CD4-positive, alpha-beta T cell treated with Interferon gamma for 1 hour (primary cell): ENCODE data around the gene SLC49A4.
A peak's percentile ranks its signal among the peaks of the same experiment; 100 is the strongest.

Experiments used
- DNase-seq: peaks from one replicate; pipeline ENCODE4 v3.0.0-alpha.2; 2020

The SLC49A4 gene

GRCh38 chr3:122912772-122913538, 118.1 kb downstream of the SLC49A4 start:
- DNase-seq: no peak

GRCh38 chr3:122913539-122914100, 118.8 kb downstream of the SLC49A4 start:
- no peak for DNase-seq

DNA sequence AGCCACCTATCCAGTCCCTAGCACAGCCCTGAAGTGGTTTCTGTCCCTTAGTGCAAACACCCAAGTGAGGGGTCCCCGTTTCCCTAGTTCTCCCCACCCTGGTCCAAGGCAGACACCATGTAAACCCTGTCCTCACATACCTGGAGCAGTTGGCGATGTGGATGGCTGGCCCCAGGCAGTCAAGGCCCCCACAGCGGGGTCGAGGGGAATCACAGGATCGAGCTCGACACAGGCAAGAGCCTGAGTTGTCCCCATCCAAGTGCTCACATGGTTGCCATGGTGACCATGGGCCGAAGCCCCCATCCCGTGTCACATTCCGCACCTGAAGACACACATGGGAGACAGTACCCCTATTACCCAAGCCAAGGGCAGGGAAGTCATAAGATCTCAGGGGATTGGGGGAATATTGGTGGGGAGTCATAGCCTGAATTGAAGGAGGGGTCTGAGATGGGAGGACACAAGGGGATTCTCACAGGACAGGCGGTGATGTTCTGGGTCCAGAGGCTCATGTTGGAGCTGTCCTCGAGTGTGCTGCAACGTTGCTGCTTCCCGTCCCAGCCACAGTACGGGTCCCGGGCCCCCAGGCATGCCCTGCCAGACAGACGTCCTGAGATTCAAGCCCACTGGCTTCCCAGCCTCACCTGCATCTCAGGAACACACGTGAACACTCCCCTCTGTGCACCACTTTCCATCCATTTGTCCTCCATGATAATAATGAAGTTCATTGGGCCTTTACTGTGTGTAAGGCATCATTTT, 120.6 kb downstream of the SLC49A4 start:
- no peak for DNase-seq

DNA sequence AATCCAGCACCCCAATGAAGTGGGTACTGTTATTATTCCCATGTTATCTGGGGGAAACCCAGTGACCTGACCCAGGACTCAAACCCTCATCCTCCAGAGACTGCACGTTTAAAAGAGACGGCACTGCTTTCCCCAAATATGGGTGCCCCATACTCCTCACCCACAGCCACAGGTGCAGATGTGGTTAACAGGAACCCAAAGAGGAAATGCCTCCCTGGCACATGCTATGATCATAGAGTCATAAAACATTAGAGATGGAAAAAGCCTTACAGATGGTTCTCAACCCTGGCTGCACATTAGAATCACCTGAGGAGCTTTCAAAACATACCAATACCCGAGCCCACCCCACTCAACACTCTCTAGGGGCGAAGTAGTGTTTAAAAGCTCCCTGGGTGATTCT, 121.2 kb downstream of the SLC49A4 start:
- DNase-seq: no peak

GRCh38 chr3:122916580-122916979, 121.7 kb downstream of the SLC49A4 start:
- no peak for DNase-seq

GRCh38 chr3:122917412-122917811, 122.5 kb downstream of the SLC49A4 start:
- DNase-seq: no peak

DNA sequence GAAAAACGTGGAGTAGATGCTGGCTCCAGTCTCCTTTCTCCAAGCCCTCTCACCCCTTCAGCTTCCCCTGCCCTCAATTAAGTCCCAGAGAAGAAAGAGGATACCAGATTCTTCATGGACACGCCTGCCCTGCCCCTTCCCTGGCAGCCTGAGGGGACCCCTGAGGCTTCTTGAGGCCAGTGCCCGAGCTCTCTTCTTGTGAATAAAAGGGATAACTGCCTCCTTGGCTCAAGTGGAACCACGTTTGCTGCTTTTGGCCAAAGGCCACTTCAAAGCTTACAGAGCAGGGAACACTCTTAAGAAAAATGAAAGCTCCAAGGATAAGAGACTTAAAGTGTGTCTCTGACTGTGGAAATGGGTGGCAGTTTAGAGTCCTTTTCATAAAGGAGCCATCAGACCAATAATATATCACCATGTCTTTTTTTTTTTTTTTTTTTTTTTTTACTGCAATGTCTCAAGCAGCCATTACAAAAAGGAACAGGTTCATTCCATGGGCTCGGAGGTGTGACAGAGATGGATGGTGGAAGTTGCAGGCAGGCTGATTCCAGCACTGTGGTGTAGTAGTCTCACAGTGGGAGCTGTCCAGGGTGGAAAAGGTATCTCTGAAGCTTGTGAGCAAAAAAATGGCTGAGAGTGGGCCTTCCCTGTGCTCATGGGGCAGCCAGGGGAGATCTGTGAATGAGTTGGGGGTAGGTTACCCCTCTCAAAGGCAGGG, 123.9 kb downstream of the SLC49A4 start:
- DNase-seq: no peak

- no peak for DNase-seq
Observed at GRCh38 chr3:122919291-122919610, 124.4 kb downstream of the SLC49A4 start.

- no peak for DNase-seq
Observed at GRCh38 chr3:122920986-122921385, 126.1 kb downstream of the SLC49A4 start.

DNA sequence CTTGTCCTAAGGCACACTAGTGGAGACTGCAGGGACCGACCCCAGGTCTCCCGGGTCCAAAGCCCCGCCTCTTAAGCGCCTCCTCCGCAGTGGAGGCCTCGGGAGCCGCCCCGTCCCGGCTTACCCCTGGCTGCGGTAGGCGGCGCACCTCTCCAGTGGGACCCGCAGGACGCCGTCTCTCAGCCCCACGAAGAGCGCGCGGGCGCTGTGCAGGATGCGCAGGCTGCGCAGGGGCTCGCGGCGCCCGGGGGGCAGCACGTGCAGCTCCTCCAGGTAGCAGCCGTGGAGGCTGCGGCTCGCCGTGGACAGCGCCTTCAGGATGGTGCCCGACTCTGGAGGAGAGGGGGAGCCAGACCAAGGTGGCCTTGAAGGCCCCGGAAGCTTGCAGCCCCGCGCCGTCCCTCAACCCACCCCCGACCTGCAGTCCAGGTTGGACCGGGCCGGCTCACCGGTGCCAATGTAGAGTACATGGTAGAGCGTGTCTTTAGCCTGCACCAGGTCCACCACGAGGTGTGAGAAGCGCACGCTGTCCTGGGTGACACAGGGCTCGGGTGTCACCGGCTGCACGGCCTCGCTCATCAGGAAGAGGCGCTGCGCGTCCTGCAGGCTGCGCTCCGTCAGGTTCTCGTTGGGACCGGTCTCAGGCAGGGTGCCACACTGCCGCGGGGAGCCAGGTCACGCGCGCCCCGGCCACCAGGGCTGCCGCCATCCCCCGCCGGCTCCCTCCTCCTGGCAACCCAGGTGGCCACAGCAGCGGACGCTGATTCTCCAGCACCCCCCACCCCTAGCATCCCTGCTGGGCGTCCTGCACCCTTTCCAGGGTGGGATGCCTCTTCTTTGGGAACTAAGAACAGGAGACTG, 127.2 kb downstream of the SLC49A4 start:
- peak; percentile 11 for DNase-seq

DNA sequence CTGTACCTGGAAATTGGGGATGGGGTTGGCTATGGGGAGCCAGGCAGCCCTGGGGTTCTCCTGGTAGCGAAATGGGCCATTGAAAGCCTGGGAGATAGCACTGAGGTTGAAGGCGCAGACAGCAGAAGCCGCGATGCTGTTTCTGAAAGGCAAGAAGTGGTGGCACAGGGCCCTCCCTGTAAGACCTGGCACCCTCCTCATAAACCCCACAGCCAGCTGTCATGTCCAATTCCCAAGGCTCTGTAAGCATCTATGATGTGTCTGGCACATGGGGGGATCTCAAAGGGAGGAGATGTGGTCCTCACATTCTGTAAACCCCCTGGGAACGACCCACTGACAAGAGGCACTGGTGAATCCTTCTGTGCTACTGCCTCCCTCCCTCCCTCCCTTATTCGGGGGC, 128.7 kb downstream of the SLC49A4 start:
- no peak for DNase-seq

DNA sequence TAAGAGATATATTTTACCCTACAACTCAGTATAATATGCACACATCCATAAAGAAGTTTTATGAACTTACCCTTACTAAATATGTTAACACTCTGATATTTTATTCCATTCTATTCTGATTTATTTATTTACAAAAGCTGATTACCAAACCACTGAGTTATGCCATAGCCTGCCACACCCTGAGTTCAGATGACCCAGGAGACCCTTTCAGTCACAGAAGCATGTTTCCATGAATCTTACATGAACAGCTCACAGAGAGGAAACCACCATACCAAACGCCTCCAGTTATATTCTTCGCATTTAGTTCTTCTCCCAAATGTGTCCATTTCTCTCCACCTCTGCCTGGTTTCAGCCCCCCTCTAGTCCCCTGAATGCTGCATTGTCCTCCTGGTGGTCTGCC, 129.2 kb downstream of the SLC49A4 start:
- DNase-seq: no peak

DNA sequence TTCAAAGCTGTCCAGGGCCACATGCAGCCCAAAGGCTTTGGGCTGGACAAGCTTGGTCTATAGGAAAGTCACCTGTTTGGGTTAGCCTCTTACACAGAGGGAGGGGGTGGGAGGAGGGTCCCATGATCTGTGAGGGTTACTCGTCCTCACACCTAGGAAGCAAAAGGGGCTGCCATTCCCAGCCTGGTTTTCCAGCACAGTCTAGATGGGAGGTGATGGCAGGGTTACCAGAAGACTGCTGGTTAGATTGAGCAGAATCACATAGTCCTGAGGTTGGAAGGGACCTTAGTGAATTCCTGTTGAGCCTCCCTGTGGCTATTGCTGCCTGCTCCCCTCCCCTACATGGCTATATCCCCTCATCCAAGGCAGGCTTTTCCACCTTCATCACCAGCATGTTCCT, 130.9 kb downstream of the SLC49A4 start:
- no peak for DNase-seq

- DNase-seq: no peak
Observed at GRCh38 chr3:122926322-122926721, 131.5 kb downstream of the SLC49A4 start.

DNA sequence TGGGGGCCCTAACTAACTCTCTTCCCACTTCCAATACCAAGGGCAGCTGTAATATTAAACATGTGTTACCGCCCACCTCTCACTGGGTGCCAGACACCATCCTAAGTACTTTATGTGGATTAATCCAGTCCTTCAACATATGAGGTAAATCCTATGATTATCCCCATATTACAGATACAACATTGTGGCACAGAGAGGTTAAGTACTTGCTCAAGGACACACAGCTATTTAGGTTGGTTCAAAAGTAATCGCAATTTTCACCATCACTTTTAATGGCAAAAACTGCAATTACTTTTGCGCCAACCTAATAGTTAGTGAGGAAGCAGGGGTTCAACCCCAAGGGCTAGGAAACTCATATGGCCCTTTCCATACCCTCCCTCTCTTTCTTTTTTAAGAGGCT, 131.9 kb downstream of the SLC49A4 start:
- DNase-seq: no peak

DNA sequence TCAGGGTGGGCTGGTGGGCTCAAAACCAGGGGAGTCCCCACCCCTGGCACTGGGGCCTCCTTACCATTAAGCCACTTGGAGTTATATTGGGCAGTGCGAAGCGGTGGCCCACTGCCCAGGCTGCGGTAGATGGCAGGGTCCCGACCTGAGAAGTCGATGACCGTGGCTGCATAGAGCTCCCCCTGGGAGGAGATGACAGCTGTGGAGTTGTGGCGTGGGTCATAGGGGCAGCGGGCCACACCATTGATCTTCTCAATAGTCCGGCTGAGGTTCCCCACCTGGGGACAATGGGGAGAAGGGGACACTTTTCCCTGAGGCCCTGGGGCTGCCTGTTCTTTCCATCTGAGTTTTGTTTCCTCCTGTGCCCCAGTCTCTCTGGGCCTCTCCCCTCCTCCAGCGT, 132.9 kb downstream of the SLC49A4 start:
- no peak for DNase-seq

- DNase-seq: no peak
Observed at GRCh38 chr3:122928396-122929187, 133.7 kb downstream of the SLC49A4 start.

DNA sequence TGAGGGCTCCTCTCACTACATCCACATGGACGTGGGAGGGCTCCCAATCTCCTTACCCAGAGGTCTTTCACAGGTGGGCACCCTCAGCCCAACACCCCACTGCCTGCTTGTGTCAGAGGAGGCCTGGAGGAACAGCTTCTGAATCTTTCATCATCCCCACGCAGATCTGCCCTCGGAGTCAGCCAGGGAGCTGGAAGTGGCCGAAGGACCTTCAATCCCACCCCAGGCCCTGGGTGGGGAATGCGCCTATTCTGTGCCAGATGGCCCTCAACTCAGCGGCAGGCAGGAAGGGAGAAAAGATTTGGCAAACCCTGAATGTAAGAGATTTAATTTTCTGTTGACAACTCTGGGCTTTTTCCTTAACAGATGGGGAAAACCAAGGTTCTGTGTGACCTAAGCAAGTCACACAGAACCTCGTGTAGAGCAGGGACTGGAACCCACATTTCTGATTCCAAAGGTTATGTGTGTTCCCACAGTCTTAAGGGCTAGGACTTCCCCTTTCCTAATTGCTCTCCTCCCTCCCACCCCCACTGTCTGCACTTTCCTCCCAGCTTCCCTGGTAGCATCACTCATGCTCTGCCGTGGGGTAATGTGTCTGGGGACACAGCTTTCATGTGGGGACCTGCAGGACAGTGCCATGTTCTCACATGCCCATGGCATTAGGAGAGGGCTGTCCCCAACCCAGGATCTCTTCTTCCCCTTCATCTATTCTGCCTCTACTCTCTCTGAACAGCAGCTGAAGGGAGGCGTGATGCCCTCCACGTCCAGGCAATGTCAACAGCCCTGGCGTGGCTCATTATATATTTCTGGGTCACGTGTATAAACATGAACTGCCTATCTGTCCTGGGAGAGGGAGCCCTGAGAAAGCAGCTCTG, 134.6 kb downstream of the SLC49A4 start:
- DNase-seq: no peak

DNA sequence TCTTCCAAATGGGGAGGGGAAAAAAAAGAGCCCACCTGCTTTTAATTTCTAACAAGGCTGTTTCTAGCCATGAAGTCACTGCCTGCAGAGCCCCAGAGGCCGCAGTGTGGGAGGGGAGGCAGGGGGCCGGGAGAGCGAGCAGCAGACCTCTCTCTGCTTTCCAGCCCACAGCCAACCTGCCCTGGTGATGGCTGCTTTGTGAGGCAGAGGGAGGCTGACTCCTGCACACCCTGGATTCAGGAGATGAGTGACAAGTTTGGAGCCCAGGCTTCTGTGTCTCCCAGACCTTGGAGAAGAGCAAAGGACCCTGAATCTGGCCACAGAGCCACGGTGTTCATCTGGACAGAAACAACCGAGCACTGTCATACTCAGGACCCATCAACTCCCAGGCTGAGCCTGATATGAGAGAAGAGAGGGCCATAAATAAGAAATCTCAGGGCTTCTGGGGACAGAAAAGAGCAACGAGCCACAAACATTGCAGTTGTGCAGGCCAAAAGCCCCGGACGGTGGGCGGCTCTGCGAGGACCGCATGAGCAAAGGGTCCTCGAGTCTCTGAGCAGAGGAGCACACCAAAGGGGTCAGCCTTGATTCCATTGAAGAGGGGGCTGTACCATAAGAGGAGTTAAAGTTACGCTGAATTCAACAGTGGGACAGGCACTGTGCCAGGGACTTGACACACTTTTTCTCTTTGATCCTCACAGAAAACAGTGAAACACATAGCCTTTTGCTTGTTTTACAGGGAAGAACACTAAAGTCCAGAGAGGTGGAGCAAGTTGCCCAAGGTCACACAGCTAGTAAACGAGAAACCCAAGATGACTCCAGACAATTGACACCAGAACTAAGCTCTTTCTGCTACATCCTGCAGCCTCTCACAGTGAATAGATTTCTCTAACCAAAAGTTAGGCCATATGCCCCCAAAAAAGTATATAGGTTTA, 135.5 kb downstream of the SLC49A4 start:
- DNase-seq: no peak
